ENCODE results near the gene BAIAP3.

Gene BAIAP3

GRCh38 chr16:1375741-1376410 lies 42.4 kb downstream of the BAIAP3 start:
- DNase-seq (ENCODE audit: low spot score in 2 of 2) = no peak
- H3K9me3 ChIP-seq = no peaks in the 10 kb centered on the region
- H3K27me3 ChIP-seq (ENCODE audit: low read depth) = no peaks in the 10 kb centered on the region
- in situ Hi-C loops (cut with MboI; ENCODE audit: low sequenced_read_pairs) = no loop called here
- H3K36me3 ChIP-seq (replicated peaks) = peaks cover 4% of the 10 kb centered on the region
- H3K4me1 ChIP-seq = peaks cover 8% of the 10 kb centered on the region; the same call in 1 of the 2 replicates
- no peak overlapping the region for H3K4me3 ChIP-seq

GRCh38 chr16:1377406-1378010 lies 44.1 kb downstream of the BAIAP3 start:
- Histone ChIP-seq H3K36me3 (replicated peaks) (peaks cover 4% of the 10 kb centered on the region), H3K9me3 (no peaks in the 10 kb centered on the region), H3K4me3 (peak overlapping the region; percentile 72), H3K27me3 (ENCODE audit: low read depth) (no peaks in the 10 kb centered on the region), H3K4me1 (peaks cover 8% of the 10 kb centered on the region; the same call in 1 of the 2 replicates)
- DNase-seq (ENCODE audit: low spot score in 2 of 2) = no peak
- in situ Hi-C loops (cut with MboI; ENCODE audit: low sequenced_read_pairs) = no loop called here

GRCh38 chr16:1378087-1378803 lies 44.8 kb downstream of the BAIAP3 start:
- in situ Hi-C loops (cut with MboI; ENCODE audit: low sequenced_read_pairs) = no loop called here
- Histone ChIP-seq H3K4me3 (peak overlapping the region; percentile 72), H3K9me3 (no peaks in the 10 kb centered on the region), H3K4me1 (peaks cover 8% of the 10 kb centered on the region; the same call in 1 of the 2 replicates), H3K36me3 (replicated peaks) (peaks cover 4% of the 10 kb centered on the region), H3K27me3 (ENCODE audit: low read depth) (no peaks in the 10 kb centered on the region)
- peak in 1 of 2 experiments; percentile 31 for DNase-seq (ENCODE audit: low spot score in 2 of 2)

GRCh38 chr16:1378804-1379303 lies 45.4 kb downstream of the BAIAP3 start:
- peaks cover 4% of the 10 kb centered on the region for H3K36me3 ChIP-seq (replicated peaks)
- DNase-seq (ENCODE audit: low spot score in 2 of 2) = peak; percentile 4 to 69
- H3K27me3 ChIP-seq (ENCODE audit: low read depth) = no peaks in the 10 kb centered on the region

GRCh38 chr16:1379304-1380076 lies 46.0 kb downstream of the BAIAP3 start:
- no peaks in the 10 kb centered on the region for H3K27me3 ChIP-seq (ENCODE audit: low read depth)
- no peaks in the 10 kb centered on the region for H3K9me3 ChIP-seq
- in situ Hi-C loops (cut with MboI; ENCODE audit: low sequenced_read_pairs) = no loop called here
- H3K4me3 ChIP-seq = peak overlapping the region; percentile 72
- peaks cover 4% of the 10 kb centered on the region for H3K36me3 ChIP-seq (replicated peaks)
- H3K4me1 ChIP-seq = peaks cover 8% of the 10 kb centered on the region; the same call in 1 of the 2 replicates
- peak; percentile 26 to 78 for DNase-seq (ENCODE audit: low spot score in 2 of 2)

More at GRCh38 chr16:1378804-1379303, 45.4 kb downstream of the BAIAP3 start:
- in situ Hi-C loops (cut with MboI; ENCODE audit: low sequenced_read_pairs) = no loop called here
- no peaks in the 10 kb centered on the region for H3K9me3 ChIP-seq
- H3K4me3 ChIP-seq = peak overlapping the region; percentile 72
- H3K4me1 ChIP-seq = peaks cover 8% of the 10 kb centered on the region; the same call in 1 of the 2 replicates

- Histone ChIP-seq H3K36me3 (replicated peaks) (peaks cover 4% of the 10 kb centered on the region), H3K4me1 (peaks cover 8% of the 10 kb centered on the region; the same call in 1 of the 2 replicates), H3K27me3 (ENCODE audit: low read depth) (no peaks in the 10 kb centered on the region), H3K4me3 (peak overlapping the region; percentile 72; the same call in 1 of the 2 replicates), H3K9me3 (no peaks in the 10 kb centered on the region)
- in situ Hi-C loops (cut with MboI; ENCODE audit: low sequenced_read_pairs) = no loop called here
- DNase-seq (ENCODE audit: low spot score in 2 of 2) = no peak
Measured at GRCh38 chr16:1380195-1380594, 46.8 kb downstream of the BAIAP3 start.

- Histone ChIP-seq H3K36me3 (replicated peaks) (no peaks in the 10 kb centered on the region; the same call in 1 of the 2 replicates), H3K4me1 (peaks cover 8% of the 10 kb centered on the region; the same call in 1 of the 2 replicates), H3K4me3 (no peak overlapping the region), H3K9me3 (no peaks in the 10 kb centered on the region), H3K27me3 (ENCODE audit: low read depth) (no peaks in the 10 kb centered on the region)
- in situ Hi-C loops (cut with MboI; ENCODE audit: low sequenced_read_pairs) = no loop called here
- DNase-seq (ENCODE audit: low spot score in 2 of 2) = no peak
Measured at GRCh38 chr16:1381612-1382406, 48.4 kb downstream of the BAIAP3 start.

- in situ Hi-C loops (cut with MboI; ENCODE audit: low sequenced_read_pairs) = no loop called here
- no peaks in the 10 kb centered on the region for H3K9me3 ChIP-seq
- no peaks in the 10 kb centered on the region for H3K4me1 ChIP-seq
- H3K36me3 ChIP-seq (replicated peaks) = no peaks in the 10 kb centered on the region; the same call in 1 of the 2 replicates
- H3K27me3 ChIP-seq (ENCODE audit: low read depth) = no peaks in the 10 kb centered on the region
- no peak overlapping the region for H3K4me3 ChIP-seq
- no peak for DNase-seq (ENCODE audit: low spot score in 2 of 2)
Measured at GRCh38 chr16:1383556-1383955, 50.1 kb downstream of the BAIAP3 start.

- in situ Hi-C loops (cut with MboI; ENCODE audit: low sequenced_read_pairs) = no loop called here
- H3K4me3 ChIP-seq = no peak overlapping the region
- H3K36me3 ChIP-seq (replicated peaks) = no peaks in the 10 kb centered on the region
- no peaks in the 10 kb centered on the region for H3K4me1 ChIP-seq
- no peaks in the 10 kb centered on the region for H3K27me3 ChIP-seq (ENCODE audit: low read depth)
- DNase-seq (ENCODE audit: low spot score in 2 of 2) = no peak
- H3K9me3 ChIP-seq = no peaks in the 10 kb centered on the region
Measured at GRCh38 chr16:1385232-1385631, 51.8 kb downstream of the BAIAP3 start.

GRCh38 chr16:1387331-1387730 lies 53.9 kb downstream of the BAIAP3 start:
- Histone ChIP-seq H3K9me3 (no peaks in the 10 kb centered on the region), H3K36me3 (replicated peaks) (no peaks in the 10 kb centered on the region), H3K4me1 (no peaks in the 10 kb centered on the region), H3K27me3 (ENCODE audit: low read depth) (no peaks in the 10 kb centered on the region), H3K4me3 (no peak overlapping the region)
- DNase-seq (ENCODE audit: low spot score in 2 of 2) = no peak
- in situ Hi-C loops (cut with MboI; ENCODE audit: low sequenced_read_pairs) = no loop called here

- no peaks in the 10 kb centered on the region for H3K27me3 ChIP-seq (ENCODE audit: low read depth)
- in situ Hi-C loops (cut with MboI; ENCODE audit: low sequenced_read_pairs) = no loop called here
- DNase-seq (ENCODE audit: low spot score in 2 of 2) = no peak
- no peaks in the 10 kb centered on the region for H3K36me3 ChIP-seq (replicated peaks)
- H3K9me3 ChIP-seq = no peaks in the 10 kb centered on the region
- H3K4me3 ChIP-seq = no peak overlapping the region
- H3K4me1 ChIP-seq = no peaks in the 10 kb centered on the region
Measured at GRCh38 chr16:1389762-1390161, 56.3 kb downstream of the BAIAP3 start.

GRCh38 chr16:1390239-1390779 lies 56.9 kb downstream of the BAIAP3 start:
- Histone ChIP-seq H3K36me3 (replicated peaks) (no peaks in the 10 kb centered on the region), H3K9me3 (no peaks in the 10 kb centered on the region), H3K4me3 (no peak overlapping the region), H3K4me1 (no peaks in the 10 kb centered on the region), H3K27me3 (ENCODE audit: low read depth) (no peaks in the 10 kb centered on the region)
- in situ Hi-C loops (cut with MboI; ENCODE audit: low sequenced_read_pairs) = no loop called here
- no peak for DNase-seq (ENCODE audit: low spot score in 2 of 2)
